Hepatocyte (in vitro differentiated cells): ENCODE measurements around the gene SULT1A2.

Experiments
- EZH2 ChIP-seq: fragments of 200-600 bp; sonication (generic); IDR thresholded peaks from 2 replicates; pipeline ENCODE4 v1.6.1; 2016; ENCODE audit warnings: antibody characterized with exemption, mild to moderate bottlenecking, borderline replicate concordance
- EZH2phosphoT487 ChIP-seq: fragments of 200-600 bp; sonication (generic); IDR thresholded peaks from one replicate; pipeline ENCODE4 v1.6.1; 2018; ENCODE audit warnings: antibody characterized with exemption, mild to moderate bottlenecking, low read depth, moderate library complexity; ENCODE audit not compliant: unreplicated experiment, severe bottlenecking
- TF ChIP-seq, protein P1 (sequence below): fragments of 200-600 bp; sonication (generic); IDR thresholded peaks from 2 replicates; pipeline ENCODE4 v1.5.1; 2016; ENCODE audit warnings: antibody characterized with exemption, mild to moderate bottlenecking; ENCODE audit not compliant: poor library complexity

DNA sequence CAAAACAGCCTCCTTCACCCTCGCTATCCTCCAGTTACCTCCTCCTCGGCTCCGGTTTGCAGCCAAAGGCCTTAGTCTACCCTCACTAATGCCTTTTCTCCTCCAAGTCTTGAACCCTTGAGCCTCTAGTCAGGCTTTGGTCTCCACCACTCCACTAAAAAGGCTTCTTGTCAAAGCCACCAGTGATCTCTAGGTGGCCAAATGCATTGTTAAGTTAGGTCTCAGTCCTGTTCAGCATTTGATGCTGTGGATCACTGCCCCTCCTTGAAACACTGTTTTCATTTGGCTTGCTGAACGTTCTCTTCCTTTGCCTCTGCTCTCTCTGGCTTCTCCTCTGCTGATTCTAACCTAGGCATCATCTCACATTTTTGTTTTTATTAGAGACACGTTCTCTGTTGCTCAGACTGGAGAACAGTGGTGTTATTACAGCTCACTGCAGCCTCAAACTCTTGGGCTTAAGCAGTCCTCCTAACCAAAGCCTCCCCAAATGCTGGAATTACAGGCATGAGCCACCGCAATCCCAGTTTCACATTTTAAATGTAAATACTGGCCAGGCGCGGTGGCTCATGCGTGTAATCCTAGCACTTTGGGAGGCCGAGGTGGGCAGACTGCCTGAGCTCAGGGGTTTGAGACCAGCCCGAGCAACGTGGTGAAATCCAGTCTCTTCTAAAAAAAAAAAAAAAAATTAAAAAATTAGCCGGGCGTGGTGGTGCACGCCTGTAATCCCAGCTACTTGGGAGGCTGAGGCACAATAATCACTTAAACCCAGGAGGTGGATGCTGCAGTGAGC lies 42.0 kb downstream of the SULT1A2 start:
- TF ChIP-seq, protein P1, sequence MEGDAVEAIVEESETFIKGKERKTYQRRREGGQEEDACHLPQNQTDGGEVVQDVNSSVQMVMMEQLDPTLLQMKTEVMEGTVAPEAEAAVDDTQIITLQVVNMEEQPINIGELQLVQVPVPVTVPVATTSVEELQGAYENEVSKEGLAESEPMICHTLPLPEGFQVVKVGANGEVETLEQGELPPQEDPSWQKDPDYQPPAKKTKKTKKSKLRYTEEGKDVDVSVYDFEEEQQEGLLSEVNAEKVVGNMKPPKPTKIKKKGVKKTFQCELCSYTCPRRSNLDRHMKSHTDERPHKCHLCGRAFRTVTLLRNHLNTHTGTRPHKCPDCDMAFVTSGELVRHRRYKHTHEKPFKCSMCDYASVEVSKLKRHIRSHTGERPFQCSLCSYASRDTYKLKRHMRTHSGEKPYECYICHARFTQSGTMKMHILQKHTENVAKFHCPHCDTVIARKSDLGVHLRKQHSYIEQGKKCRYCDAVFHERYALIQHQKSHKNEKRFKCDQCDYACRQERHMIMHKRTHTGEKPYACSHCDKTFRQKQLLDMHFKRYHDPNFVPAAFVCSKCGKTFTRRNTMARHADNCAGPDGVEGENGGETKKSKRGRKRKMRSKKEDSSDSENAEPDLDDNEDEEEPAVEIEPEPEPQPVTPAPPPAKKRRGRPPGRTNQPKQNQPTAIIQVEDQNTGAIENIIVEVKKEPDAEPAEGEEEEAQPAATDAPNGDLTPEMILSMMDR, result no peak
- TF ChIP-seq EZH2phosphoT487, result no peak
- TF ChIP-seq EZH2, result no peak
